Measurements from ENCODE around the gene SEMA7A. TPM values are rescaled to one million over a fixed set of nuclear protein-coding genes. Genes with fewer than 3 reads are reported as not detected.

The SEMA7A gene
- total and polyA plus RNA-seq, 9 of the 15 experiments (the other 6 are each of a cell fraction or from before 2014, with no cell fraction given), result 0.04 to 8.2 (median 5.4) TPM; not detected in 1

DNA sequence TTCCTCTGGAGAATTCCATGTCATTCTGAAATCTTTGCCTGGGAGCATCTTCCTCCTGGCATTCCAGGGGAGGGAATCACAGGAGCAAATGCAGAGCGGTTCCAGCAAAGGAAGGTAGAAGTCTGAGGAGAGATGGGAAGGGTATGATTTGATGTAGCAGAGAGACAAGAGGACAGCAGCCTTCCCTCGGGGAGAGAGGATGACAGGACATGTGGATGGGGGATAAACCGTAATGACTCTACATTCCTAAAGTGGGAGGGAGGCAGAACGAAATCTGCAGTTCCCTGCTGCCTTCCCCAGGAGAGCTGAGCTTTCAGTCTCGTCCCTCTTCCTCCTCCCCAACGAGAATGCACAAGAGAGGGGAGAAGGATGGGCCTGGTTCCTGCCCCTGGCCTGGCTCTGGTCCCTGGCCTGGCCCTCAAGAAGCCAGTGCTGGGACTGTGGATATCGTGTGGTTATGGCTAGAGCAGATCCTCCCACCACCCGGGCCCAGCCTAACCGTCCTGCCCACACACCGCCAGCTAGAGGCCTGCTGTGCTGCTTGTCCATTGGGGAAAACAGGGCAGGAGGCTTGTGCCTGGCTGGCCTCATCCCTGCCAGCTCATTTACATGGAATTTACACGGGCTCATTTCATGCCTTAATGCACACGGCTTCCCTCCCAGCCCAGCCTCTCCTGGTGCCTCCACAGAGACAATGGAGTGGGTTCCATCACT lies 26.6 kb downstream of the SEMA7A start (continued):
- TF ChIP-seq CTBP1 (IDR thresholded peaks at IDR 0.05; ENCODE audit: borderline replicate concordance) (peak; percentile 55; the same call in 1 of the 2 replicates), NR1H2 (CRISPR knock-in tag; IDR thresholded peaks at IDR 0.05) (no peak), ETV1 (tag; conservative IDR thresholded peaks at IDR 0.05; ENCODE audit: low read depth) (no peak), ZNF133 (CRISPR knock-in tag; IDR thresholded peaks at IDR 0.05) (no peak), PCBP2 (IDR thresholded peaks at IDR 0.05; ENCODE audit: low read depth, low read length, poor library complexity, severe bottlenecking) (no peak), ZC3H8 (IDR thresholded peaks at IDR 0.05) (no peak), L3MBTL2 (IDR thresholded peaks at IDR 0.05) (no peak), NCOA2 (IDR thresholded peaks at IDR 0.05; ENCODE audit: partially characterized antibody in 2 of 2) (no peak), KLF6 (CRISPR knock-in tag; IDR thresholded peaks at IDR 0.05; ENCODE audit: borderline replicate concordance) (no peak), HDAC1 (IDR thresholded peaks at IDR 0.05) (peak in 1 of 2 experiments; percentile 50; a peak in 1 of 4 replicates), CBFA2T2 (conservative IDR thresholded peaks at IDR 0.05) (no peak), GTF2E2 (tag; IDR thresholded peaks at IDR 0.05) (no peak)
- TF ChIP-seq, protein P1, sequence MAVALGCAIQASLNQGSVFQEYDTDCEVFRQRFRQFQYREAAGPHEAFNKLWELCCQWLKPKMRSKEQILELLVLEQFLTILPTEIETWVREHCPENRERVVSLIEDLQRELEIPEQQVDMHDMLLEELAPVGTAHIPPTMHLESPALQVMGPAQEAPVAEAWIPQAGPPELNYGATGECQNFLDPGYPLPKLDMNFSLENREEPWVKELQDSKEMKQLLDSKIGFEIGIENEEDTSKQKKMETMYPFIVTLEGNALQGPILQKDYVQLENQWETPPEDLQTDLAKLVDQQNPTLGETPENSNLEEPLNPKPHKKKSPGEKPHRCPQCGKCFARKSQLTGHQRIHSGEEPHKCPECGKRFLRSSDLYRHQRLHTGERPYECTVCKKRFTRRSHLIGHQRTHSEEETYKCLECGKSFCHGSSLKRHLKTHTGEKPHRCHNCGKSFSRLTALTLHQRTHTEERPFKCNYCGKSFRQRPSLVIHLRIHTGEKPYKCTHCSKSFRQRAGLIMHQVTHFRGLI (CRISPR knock-in tag; IDR thresholded peaks at IDR 0.05), result no peak
- TF ChIP-seq, protein P2, sequence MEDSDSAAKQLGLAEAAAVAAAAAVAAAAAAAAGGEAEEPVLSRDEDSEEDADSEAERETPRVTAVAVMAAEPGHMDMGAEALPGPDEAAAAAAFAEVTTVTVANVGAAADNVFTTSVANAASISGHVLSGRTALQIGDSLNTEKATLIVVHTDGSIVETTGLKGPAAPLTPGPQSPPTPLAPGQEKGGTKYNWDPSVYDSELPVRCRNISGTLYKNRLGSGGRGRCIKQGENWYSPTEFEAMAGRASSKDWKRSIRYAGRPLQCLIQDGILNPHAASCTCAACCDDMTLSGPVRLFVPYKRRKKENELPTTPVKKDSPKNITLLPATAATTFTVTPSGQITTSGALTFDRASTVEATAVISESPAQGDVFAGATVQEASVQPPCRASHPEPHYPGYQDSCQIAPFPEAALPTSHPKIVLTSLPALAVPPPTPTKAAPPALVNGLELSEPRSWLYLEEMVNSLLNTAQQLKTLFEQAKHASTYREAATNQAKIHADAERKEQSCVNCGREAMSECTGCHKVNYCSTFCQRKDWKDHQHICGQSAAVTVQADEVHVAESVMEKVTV (CRISPR knock-in tag; IDR thresholded peaks at IDR 0.05), result no peak
- TF ChIP-seq, protein P3, sequence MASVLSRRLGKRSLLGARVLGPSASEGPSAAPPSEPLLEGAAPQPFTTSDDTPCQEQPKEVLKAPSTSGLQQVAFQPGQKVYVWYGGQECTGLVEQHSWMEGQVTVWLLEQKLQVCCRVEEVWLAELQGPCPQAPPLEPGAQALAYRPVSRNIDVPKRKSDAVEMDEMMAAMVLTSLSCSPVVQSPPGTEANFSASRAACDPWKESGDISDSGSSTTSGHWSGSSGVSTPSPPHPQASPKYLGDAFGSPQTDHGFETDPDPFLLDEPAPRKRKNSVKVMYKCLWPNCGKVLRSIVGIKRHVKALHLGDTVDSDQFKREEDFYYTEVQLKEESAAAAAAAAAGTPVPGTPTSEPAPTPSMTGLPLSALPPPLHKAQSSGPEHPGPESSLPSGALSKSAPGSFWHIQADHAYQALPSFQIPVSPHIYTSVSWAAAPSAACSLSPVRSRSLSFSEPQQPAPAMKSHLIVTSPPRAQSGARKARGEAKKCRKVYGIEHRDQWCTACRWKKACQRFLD (CRISPR knock-in tag; IDR thresholded peaks at IDR 0.05), result no peak
- TF ChIP-seq, protein P4, sequence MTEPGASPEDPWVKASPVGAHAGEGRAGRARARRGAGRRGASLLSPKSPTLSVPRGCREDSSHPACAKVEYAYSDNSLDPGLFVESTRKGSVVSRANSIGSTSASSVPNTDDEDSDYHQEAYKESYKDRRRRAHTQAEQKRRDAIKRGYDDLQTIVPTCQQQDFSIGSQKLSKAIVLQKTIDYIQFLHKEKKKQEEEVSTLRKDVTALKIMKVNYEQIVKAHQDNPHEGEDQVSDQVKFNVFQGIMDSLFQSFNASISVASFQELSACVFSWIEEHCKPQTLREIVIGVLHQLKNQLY (CRISPR knock-in tag; conservative IDR thresholded peaks at IDR 0.05), result no peak
- TF ChIP-seq, protein P5, sequence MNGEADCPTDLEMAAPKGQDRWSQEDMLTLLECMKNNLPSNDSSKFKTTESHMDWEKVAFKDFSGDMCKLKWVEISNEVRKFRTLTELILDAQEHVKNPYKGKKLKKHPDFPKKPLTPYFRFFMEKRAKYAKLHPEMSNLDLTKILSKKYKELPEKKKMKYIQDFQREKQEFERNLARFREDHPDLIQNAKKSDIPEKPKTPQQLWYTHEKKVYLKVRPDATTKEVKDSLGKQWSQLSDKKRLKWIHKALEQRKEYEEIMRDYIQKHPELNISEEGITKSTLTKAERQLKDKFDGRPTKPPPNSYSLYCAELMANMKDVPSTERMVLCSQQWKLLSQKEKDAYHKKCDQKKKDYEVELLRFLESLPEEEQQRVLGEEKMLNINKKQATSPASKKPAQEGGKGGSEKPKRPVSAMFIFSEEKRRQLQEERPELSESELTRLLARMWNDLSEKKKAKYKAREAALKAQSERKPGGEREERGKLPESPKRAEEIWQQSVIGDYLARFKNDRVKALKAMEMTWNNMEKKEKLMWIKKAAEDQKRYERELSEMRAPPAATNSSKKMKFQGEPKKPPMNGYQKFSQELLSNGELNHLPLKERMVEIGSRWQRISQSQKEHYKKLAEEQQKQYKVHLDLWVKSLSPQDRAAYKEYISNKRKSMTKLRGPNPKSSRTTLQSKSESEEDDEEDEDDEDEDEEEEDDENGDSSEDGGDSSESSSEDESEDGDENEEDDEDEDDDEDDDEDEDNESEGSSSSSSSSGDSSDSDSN (IDR thresholded peaks at IDR 0.05; ENCODE audit: borderline replicate concordance in 1 of 2, low read depth in 2 of 2, low read length in 2 of 2), result no peak
- TF ChIP-seq, protein P6, sequence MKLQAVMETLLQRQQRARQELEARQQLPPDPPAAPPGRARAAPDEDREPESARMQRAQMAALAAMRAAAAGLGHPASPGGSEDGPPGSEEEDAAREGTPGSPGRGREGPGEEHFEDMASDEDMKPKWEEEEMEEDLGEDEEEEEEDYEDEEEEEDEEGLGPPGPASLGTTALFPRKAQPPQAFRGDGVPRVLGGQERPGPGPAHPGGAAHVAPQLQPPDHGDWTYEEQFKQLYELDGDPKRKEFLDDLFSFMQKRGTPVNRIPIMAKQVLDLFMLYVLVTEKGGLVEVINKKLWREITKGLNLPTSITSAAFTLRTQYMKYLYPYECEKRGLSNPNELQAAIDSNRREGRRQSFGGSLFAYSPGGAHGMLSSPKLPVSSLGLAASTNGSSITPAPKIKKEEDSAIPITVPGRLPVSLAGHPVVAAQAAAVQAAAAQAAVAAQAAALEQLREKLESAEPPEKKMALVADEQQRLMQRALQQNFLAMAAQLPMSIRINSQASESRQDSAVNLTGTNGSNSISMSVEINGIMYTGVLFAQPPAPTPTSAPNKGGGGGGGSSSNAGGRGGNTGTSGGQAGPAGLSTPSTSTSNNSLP (IDR thresholded peaks at IDR 0.05; ENCODE audit: borderline replicate concordance, low read depth, low read length), result no peak

Measured in K562 (cell line).